ENCODE measurements around the gene CXCR5.

The CXCR5 gene

GRCh38 chr11:118877487-118878162 lies 6.1 kb upstream of the CXCR5 start:
- DNase-seq: no peak

GRCh38 chr11:118878163-118878563 lies 5.5 kb upstream of the CXCR5 start:
- DNase-seq: no peak

- DNase-seq: no peak
These were observed 2.5 kb upstream of the CXCR5 start for GRCh38 chr11:118881228-118881627.

- no peak for DNase-seq
These were observed 1.2 kb upstream of the CXCR5 start for GRCh38 chr11:118882491-118882890.

- DNase-seq: no peak
These were observed 706 bp upstream of the CXCR5 start for GRCh38 chr11:118883004-118883367.

GRCh38 chr11:118884875-118885274 lies 1.2 kb downstream of the CXCR5 start:
- DNase-seq: no peak

- no peak for DNase-seq
These were observed 1.6 kb downstream of the CXCR5 start for GRCh38 chr11:118885319-118885718.

- DNase-seq: no peak
These were observed 2.3 kb downstream of the CXCR5 start for GRCh38 chr11:118885831-118886565.

- no peak for DNase-seq
These were observed 3.0 kb downstream of the CXCR5 start for GRCh38 chr11:118886681-118887111.

- no peak for DNase-seq
These were observed 3.5 kb downstream of the CXCR5 start for GRCh38 chr11:118887206-118887605.

- DNase-seq: no peak
These were observed 4.7 kb downstream of the CXCR5 start for GRCh38 chr11:118888398-118888797.

GRCh38 chr11:118889797-118890196 lies 6.1 kb downstream of the CXCR5 start:
- no peak for DNase-seq

- DNase-seq: no peak
These were observed 8.8 kb downstream of the CXCR5 start for GRCh38 chr11:118892514-118892913.

GRCh38 chr11:118892964-118893363 lies 9.3 kb downstream of the CXCR5 start:
- DNase-seq: no peak

- DNase-seq: no peak
These were observed 10.0 kb downstream of the CXCR5 start for GRCh38 chr11:118893662-118894061.

GRCh38 chr11:118894192-118894591 lies 10.5 kb downstream of the CXCR5 start:
- no peak for DNase-seq

- no peak for DNase-seq
These were observed 11.7 kb downstream of the CXCR5 start for GRCh38 chr11:118895093-118896039.

GRCh38 chr11:118896472-118896913 lies 12.8 kb downstream of the CXCR5 start:
- no peak for DNase-seq

GRCh38 chr11:118896921-118897591 lies 13.4 kb downstream of the CXCR5 start:
- no peak for DNase-seq

- no peak for DNase-seq
These were observed 14.1 kb downstream of the CXCR5 start for GRCh38 chr11:118897721-118898310.

GRCh38 chr11:118898400-118899295 lies 15.0 kb downstream of the CXCR5 start:
- DNase-seq: no peak

Measured in retina (tissue), 1 donor.